ENCODE results near the gene SPINT3. TPM values are rescaled to one million over a fixed set of nuclear protein-coding genes. Genes with fewer than 3 reads are reported as not detected.

SPINT3 gene
- total RNA-seq, 6 experiments from 2014 or later: not detected

DNA sequence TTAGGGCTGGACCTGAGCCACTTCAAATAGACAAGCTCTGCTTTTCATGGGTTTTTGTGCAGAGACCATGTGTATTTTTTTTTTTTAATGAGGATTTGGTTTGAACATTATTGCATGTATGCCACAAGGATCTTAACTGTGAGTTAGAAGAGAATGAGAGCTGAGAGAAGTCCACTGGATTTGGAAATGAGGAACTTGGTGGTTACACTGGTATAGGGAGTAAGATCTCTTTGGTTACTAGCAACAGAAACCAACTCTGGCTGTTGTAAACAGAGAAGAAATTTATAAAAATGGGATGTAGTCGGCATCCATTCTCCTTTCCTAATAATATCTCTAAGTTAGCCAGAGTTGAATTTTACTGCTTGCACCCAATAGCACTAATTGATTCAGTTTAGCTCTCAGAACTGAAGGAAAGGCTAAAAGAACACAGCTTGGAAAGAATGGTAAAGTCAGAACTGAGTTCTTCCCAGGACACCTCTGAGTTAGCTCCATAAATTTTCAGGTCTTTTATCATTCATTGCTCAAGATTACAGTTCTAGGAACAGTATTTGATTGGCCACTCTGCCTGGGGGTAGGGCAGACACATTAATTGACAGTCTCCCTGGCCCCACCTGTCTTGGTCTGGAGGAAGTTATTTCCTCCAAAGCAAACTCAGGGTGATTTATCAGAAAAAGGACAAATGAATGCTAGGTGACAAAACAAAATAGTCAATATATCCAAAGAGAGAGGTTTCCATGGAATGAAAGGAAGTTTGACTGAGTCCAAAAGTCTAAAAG lies 49.7 kb downstream of the SPINT3 start:
- Mint-ChIP-seq H3K27ac (no peak overlapping the region), H3K9me3 (no peaks in the 10 kb centered on the region), H3K36me3 (ENCODE audit: low read depth) (no peaks in the 10 kb centered on the region), H3K4me3 (no peak overlapping the region), H3K4me1 (ENCODE audit: low read depth) (no peaks in the 10 kb centered on the region), H3K27me3 (ENCODE audit: insufficient read depth) (peaks cover 32% of the 10 kb centered on the region)
- no peak for DNase-seq
- TF ChIP-seq, protein P1, sequence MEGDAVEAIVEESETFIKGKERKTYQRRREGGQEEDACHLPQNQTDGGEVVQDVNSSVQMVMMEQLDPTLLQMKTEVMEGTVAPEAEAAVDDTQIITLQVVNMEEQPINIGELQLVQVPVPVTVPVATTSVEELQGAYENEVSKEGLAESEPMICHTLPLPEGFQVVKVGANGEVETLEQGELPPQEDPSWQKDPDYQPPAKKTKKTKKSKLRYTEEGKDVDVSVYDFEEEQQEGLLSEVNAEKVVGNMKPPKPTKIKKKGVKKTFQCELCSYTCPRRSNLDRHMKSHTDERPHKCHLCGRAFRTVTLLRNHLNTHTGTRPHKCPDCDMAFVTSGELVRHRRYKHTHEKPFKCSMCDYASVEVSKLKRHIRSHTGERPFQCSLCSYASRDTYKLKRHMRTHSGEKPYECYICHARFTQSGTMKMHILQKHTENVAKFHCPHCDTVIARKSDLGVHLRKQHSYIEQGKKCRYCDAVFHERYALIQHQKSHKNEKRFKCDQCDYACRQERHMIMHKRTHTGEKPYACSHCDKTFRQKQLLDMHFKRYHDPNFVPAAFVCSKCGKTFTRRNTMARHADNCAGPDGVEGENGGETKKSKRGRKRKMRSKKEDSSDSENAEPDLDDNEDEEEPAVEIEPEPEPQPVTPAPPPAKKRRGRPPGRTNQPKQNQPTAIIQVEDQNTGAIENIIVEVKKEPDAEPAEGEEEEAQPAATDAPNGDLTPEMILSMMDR (IDR thresholded peaks at IDR 0.05): no peak

DNA sequence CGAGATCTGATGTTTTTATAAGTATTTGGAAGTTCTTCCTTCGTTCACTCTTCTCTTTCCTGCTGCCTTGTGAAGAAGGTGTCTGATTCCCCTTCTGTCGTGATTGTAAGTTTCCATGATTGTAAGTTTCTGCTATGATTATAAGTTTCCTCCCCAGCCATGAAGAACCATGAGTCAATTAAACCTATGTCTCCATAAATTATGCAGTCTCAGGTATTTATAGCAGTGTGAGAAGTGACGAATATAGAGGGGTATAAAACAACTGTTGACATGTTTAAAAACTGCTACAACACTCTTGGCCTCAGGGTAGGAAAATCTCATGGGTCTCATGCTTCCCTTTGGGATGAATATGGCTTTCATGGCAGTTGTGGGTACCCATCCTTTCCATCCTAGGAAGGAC lies 51.7 kb downstream of the SPINT3 start:
- no peaks in the 10 kb centered on the region for H3K9me3 Mint-ChIP-seq
- no peak overlapping the region for H3K4me3 Mint-ChIP-seq
- H3K27me3 Mint-ChIP-seq (ENCODE audit: insufficient read depth): peaks cover 17% of the 10 kb centered on the region
- no peaks in the 10 kb centered on the region for H3K36me3 Mint-ChIP-seq (ENCODE audit: low read depth)
- no peaks in the 10 kb centered on the region for H3K4me1 Mint-ChIP-seq (ENCODE audit: low read depth)
- no peak for DNase-seq
- H3K27ac Mint-ChIP-seq: no peak overlapping the region
- TF ChIP-seq, protein P1 (IDR thresholded peaks at IDR 0.05): no peak

DNA sequence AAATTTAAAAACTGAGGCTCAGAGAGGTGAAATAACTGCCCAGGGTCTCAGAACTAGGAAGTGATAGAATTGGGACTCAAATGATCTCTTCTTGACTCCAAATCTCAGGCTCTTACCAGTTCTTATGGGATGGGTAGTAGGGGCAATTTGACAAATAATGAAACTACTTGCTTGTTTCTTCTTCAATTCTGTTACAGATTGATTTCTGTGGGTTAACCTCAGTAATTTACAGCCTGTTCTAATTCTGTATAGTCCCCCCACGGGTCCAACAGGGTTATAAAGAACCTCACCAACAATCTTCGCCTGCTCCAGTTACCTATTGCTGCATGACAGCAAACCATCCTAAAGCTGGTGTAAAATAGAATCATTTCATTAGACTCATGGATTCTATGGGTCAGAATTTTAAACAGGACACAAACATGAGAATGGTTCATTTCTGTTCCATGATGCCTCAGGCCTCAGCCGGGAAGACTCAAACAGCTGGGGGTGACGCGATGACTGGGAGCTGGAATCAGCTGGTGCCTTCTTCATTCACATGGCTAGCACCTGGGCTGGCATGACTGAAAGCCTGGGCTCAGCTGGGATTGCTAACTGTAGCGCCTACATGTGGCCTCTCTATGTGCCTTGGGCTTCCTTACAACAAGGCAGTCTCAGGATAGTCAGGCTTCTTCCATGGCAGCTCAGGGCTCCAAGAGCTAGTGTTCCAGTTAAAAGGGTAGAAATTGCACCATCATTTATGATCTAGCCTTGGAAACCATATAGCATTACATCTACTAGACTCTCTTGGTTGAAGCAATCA lies 52.5 kb downstream of the SPINT3 start:
- no peaks in the 10 kb centered on the region for H3K36me3 Mint-ChIP-seq (ENCODE audit: low read depth)
- TF ChIP-seq, protein P1 (IDR thresholded peaks at IDR 0.05): no peak

More for the DNA sequence above, 52.5 kb downstream of the SPINT3 start:
- Mint-ChIP-seq H3K9me3 (no peaks in the 10 kb centered on the region), H3K27ac (no peak overlapping the region), H3K4me1 (ENCODE audit: low read depth) (no peaks in the 10 kb centered on the region), H3K27me3 (ENCODE audit: insufficient read depth) (peaks cover 14% of the 10 kb centered on the region), H3K4me3 (no peak overlapping the region)
- no peak for DNase-seq

Other genes starting within 250 kb of the SPINT3 start
- gene RBPJL, start 208.8 kb downstream of the SPINT3 start, total RNA-seq (2021; fragmentation: NEBNext Ultra II Directional; extraction: Animal tissue kit (Norgen Biotek cat#: 25700)): not detected
- not detected for gene MATN4, start 207.3 kb downstream of the SPINT3 start, total RNA-seq (2021; fragmentation: NEBNext Ultra II Directional; extraction: Animal tissue kit (Norgen Biotek cat#: 25700))
- 100 to 1,000 TPM; 122 to 146 (median 135) TPM for gene SDC4, start 167.2 kb downstream of the SPINT3 start, total RNA-seq (2021; fragmentation: NEBNext Ultra II Directional; extraction: Animal tissue kit (Norgen Biotek cat#: 25700))
- gene SYS1, start 152.5 kb downstream of the SPINT3 start, total RNA-seq (2021; fragmentation: NEBNext Ultra II Directional; extraction: Animal tissue kit (Norgen Biotek cat#: 25700)): 10 to 100 TPM; 22.9 to 34.1 (median 27.6) TPM
- not detected for gene TP53TG5, start 137.3 kb downstream of the SPINT3 start, total RNA-seq (2021; fragmentation: NEBNext Ultra II Directional; extraction: Animal tissue kit (Norgen Biotek cat#: 25700))
- gene DBNDD2, start 107.3 kb downstream of the SPINT3 start, total RNA-seq (2021; fragmentation: NEBNext Ultra II Directional; extraction: Animal tissue kit (Norgen Biotek cat#: 25700)): 10 to 100 TPM; 15.2 to 19.5 (median 19.0) TPM
- gene PIGT, start 99.5 kb downstream of the SPINT3 start, total RNA-seq (2021; fragmentation: NEBNext Ultra II Directional; extraction: Animal tissue kit (Norgen Biotek cat#: 25700)): 10 to 100 TPM; 76.7 to 94.0 (median 81.8) TPM
- under 1 TPM in 1 of 6 experiments, not detected in 5; 0.97 TPM for gene WFDC2, start 45.9 kb downstream of the SPINT3 start, total RNA-seq (2021; fragmentation: NEBNext Ultra II Directional; extraction: Animal tissue kit (Norgen Biotek cat#: 25700))
- gene WFDC6, start 23.9 kb upstream of the SPINT3 start, total RNA-seq (2021; fragmentation: NEBNext Ultra II Directional; extraction: Animal tissue kit (Norgen Biotek cat#: 25700)): not detected
- gene EPPIN, start 31.8 kb upstream of the SPINT3 start, total RNA-seq (2021; fragmentation: NEBNext Ultra II Directional; extraction: Animal tissue kit (Norgen Biotek cat#: 25700)): not detected
- not detected for gene WFDC8, start 63.7 kb upstream of the SPINT3 start, total RNA-seq (2021; fragmentation: NEBNext Ultra II Directional; extraction: Animal tissue kit (Norgen Biotek cat#: 25700))
- gene WFDC10A, start 114.1 kb upstream of the SPINT3 start, total RNA-seq (2021; fragmentation: NEBNext Ultra II Directional; extraction: Animal tissue kit (Norgen Biotek cat#: 25700)): not detected
- not detected for gene WFDC9, start 115.7 kb upstream of the SPINT3 start, total RNA-seq (2021; fragmentation: NEBNext Ultra II Directional; extraction: Animal tissue kit (Norgen Biotek cat#: 25700))
- not detected for gene WFDC11, start 154.6 kb upstream of the SPINT3 start, total RNA-seq (2021; fragmentation: NEBNext Ultra II Directional; extraction: Animal tissue kit (Norgen Biotek cat#: 25700))
- gene WFDC13, start 186.4 kb upstream of the SPINT3 start, total RNA-seq (2021; fragmentation: NEBNext Ultra II Directional; extraction: Animal tissue kit (Norgen Biotek cat#: 25700)): not detected
- not detected for gene WFDC10B, start 189.4 kb upstream of the SPINT3 start, total RNA-seq (2021; fragmentation: NEBNext Ultra II Directional; extraction: Animal tissue kit (Norgen Biotek cat#: 25700))
- not detected for gene SPINT4, start 206.7 kb upstream of the SPINT3 start, total RNA-seq (2021; fragmentation: NEBNext Ultra II Directional; extraction: Animal tissue kit (Norgen Biotek cat#: 25700))

Data from HFFc6 (cell line).